Endothelial cell of umbilical vein (primary cell): ENCODE results near the gene MMRN1. TPM values are rescaled to one million over a fixed set of nuclear protein-coding genes. Genes with fewer than 3 reads are reported as not detected.

Source experiments
- BruUV-seq: library from RNA; stranded (reverse); fragments of 400-500 nt; replicated peaks from 2 replicates; lab custom pipeline; 2021; lab: Mats Ljungman, UMichigan
- CTCF ChIA-PET: fragments of 300-600, 350-600 bp; sonication (Branson Sonifier 250); formaldehyde crosslinking; loops from one replicate; lab custom pipeline; 2021; ENCODE audit warnings: antibody characterized with exemption, inconsistent platforms; lab: Charles Lee
- POLR2A ChIA-PET: fragments of 300-600, 350-600 bp; sonication (Branson Sonifier 250); formaldehyde crosslinking; loops from one replicate; lab custom pipeline; 2021; ENCODE audit warnings: antibody characterized with exemption, inconsistent platforms; lab: Charles Lee
- DNase-seq: peaks from one replicate; pipeline ENCODE4 v3.0.0-alpha.2; 2011; ENCODE audit warnings: low read depth, low spot score
- FAIRE-seq: peaks from 2 replicates; lab custom pipeline; 2011; peaks lifted over from hg19 to GRCh38; lab: Jason Lieb, UNC
- H2AFZ ChIP-seq: 2 replicates; pipeline ENCODE4 v1.6.0; 2012; ENCODE audit warnings: low read depth, low read length, control low read depth, inconsistent platforms
- H3K27ac ChIP-seq: 2 replicates; pipeline ENCODE4 v1.5.1; 2011; ENCODE audit warnings: low read depth, mild to moderate bottlenecking, control low read depth, low read length, moderate library complexity; ENCODE audit not compliant: insufficient read depth
- H3K27me3 ChIP-seq, 2 experiments: 2 replicates each; pipeline versions ENCODE4 v1.6.0 to v1.6.1; 2011; ENCODE audit warnings: low read length in 2 of 2, mixed read lengths in 1 of 2; ENCODE audit not compliant: control insufficient read depth in 2 of 2, insufficient read depth in 2 of 2
- H3K36me3 ChIP-seq, 2 experiments: 2 replicates in 1 of 2; 3 replicates in 1 of 2; pipeline ENCODE4 v1.5.1; 2011; ENCODE audit warnings: low read length in 2 of 2, mild to moderate bottlenecking in 1 of 2, moderate library complexity in 1 of 2; ENCODE audit not compliant: control insufficient read depth in 2 of 2, insufficient read depth in 2 of 2; ENCODE audit errors: extremely low read depth in 1 of 2
- H3K4me1 ChIP-seq: 3 replicates; pipeline ENCODE4 v1.5.1; 2011; ENCODE audit warnings: mild to moderate bottlenecking, low read length; ENCODE audit not compliant: control insufficient read depth, insufficient read depth; ENCODE audit errors: extremely low read depth
- H3K4me2 ChIP-seq: 2 replicates; pipeline ENCODE4 v1.6.1; 2011; ENCODE audit warnings: low read length, control low read depth, mixed read lengths; ENCODE audit not compliant: insufficient read depth
- H3K4me3 ChIP-seq, 3 experiments: fragments of 200-600 bp in 1 of 3; sonication (generic), shearing (Covaris generic) in 1 of 3; replicated peaks in 1 of 3; 2 replicates each; pipeline ENCODE4 v1.5.1; 2011 to 2016; ENCODE audit warnings: control low read depth in 3 of 3, low read length in 3 of 3, mild to moderate bottlenecking in 2 of 3, inconsistent platforms in 1 of 3, low read depth in 1 of 3, moderate library complexity in 1 of 3; ENCODE audit not compliant: insufficient read depth in 1 of 3
- H3K79me2 ChIP-seq: 2 replicates; pipeline ENCODE4 v1.6.0; 2012; ENCODE audit warnings: low read length, inconsistent platforms; ENCODE audit not compliant: control insufficient read depth, insufficient read depth
- H3K9ac ChIP-seq: replicated peaks from 2 replicates; pipeline ENCODE3; 2011; ENCODE audit warnings: low read length, control low read depth; ENCODE audit not compliant: insufficient read depth; ENCODE audit errors: extremely low read depth
- H3K9me1 ChIP-seq: replicated peaks from 3 replicates; pipeline ENCODE4 v1.6.0; 2011; ENCODE audit warnings: mild to moderate bottlenecking, low read length; ENCODE audit not compliant: control insufficient read depth, insufficient read depth; ENCODE audit errors: extremely low read depth
- H3K9me3 ChIP-seq: replicated peaks from 2 replicates; pipeline ENCODE4 v1.5.1; 2012; ENCODE audit warnings: low read length, inconsistent platforms; ENCODE audit not compliant: control insufficient read depth, insufficient read depth
- H4K20me1 ChIP-seq: replicated peaks from 2 replicates; pipeline ENCODE3; 2011; ENCODE audit warnings: mild to moderate bottlenecking, low read length; ENCODE audit not compliant: control insufficient read depth, insufficient read depth; ENCODE audit errors: extremely low read depth
- CTCF ChIP-seq, 2 donors: IDR thresholded peaks; 1 replicate in 1 of 2; 2 replicates in 1 of 2; pipeline ENCODE4 v1.5.1; 2011; ENCODE audit warnings: low read length in 2 of 2, mild to moderate bottlenecking in 2 of 2, moderate library complexity in 2 of 2, control low read depth in 1 of 2, inconsistent platforms in 1 of 2, low read depth in 1 of 2; ENCODE audit not compliant: insufficient read depth in 1 of 2; ENCODE audit errors: extremely low read depth in 1 of 2
- EZH2 ChIP-seq: IDR thresholded peaks from 2 replicates; pipeline ENCODE4 v1.6.1; 2012; ENCODE audit warnings: borderline replicate concordance, low read depth, mild to moderate bottlenecking, moderate library complexity, low read length, inconsistent platforms; ENCODE audit not compliant: severe bottlenecking
- FOS ChIP-seq: IDR thresholded peaks from 2 replicates; pipeline ENCODE4 v1.6.1; 2011; ENCODE audit warnings: mild to moderate bottlenecking, low read length, moderate library complexity, borderline replicate concordance; ENCODE audit not compliant: insufficient read depth
- GATA2 ChIP-seq: IDR thresholded peaks from 2 replicates; pipeline ENCODE4 v1.7.0; 2011; ENCODE audit warnings: low read depth, mild to moderate bottlenecking, moderate library complexity, mixed read lengths, low read length; ENCODE audit not compliant: insufficient read length, insufficient read depth
- JUN ChIP-seq: IDR thresholded peaks from 2 replicates; pipeline ENCODE4 v1.6.1; 2011; ENCODE audit warnings: borderline replicate concordance, low read depth; ENCODE audit not compliant: insufficient read length, insufficient read depth
- MAX ChIP-seq: IDR thresholded peaks from 2 replicates; pipeline ENCODE4 v1.6.1; 2011; ENCODE audit not compliant: insufficient read depth, insufficient read length
- MYC ChIP-seq: IDR thresholded peaks from one replicate; pipeline ENCODE4 v1.6.1; 2011; ENCODE audit warnings: mild to moderate bottlenecking, low read depth, low read length
- POLR2A ChIP-seq: IDR thresholded peaks from 2 replicates; pipeline ENCODE4 v1.6.1; 2012; ENCODE audit warnings: low read depth, mild to moderate bottlenecking, control low read depth, low read length
- POLR2AphosphoS5 ChIP-seq: IDR thresholded peaks from 2 replicates; pipeline ENCODE4 v1.6.1; 2012; ENCODE audit warnings: low read depth, mild to moderate bottlenecking, control low read depth, low read length, moderate library complexity; ENCODE audit not compliant: insufficient read depth
- dilution Hi-C: fragments of 300-500 bp; cut with MboI; formaldehyde crosslinking; loops from one replicate; pipeline ENCODE4 v1.15.0; 2019; ENCODE audit warnings: low sequenced_read_pairs; ENCODE audit not compliant: extremely low pct_ligation_motif_present
- intact Hi-C: fragments of 100-400 bp; cut with micrococcal nuclease; formaldehyde crosslinking; loops from one replicate; pipeline ENCODE4 v1.10.0; 2022
- polyA plus RNA-seq, 4 experiments: library from polyadenylated mRNA; depleted of rRNA in 3 of 4; stranded (reverse) in 3 of 4; unstranded in 1 of 4; fragments of >200 nt; gene quantifications; 2 replicates each; pipeline versions ENCODE4 v1.2.1 to v1.2.3, GENCODE V29; 2011 to 2012; ENCODE audit warnings: missing spikeins in 1 of 4
- total RNA-seq: library from RNA; stranded (reverse); gene quantifications from 2 replicates; pipeline ENCODE4 v1.2.3, GENCODE V29; 2021

The MMRN1 gene
- total and polyA plus RNA-seq, 2 donors (not counting 3 experiments of a cell fraction or from before 2014, with no cell fraction given) = 143 to 414 TPM

- DNase-seq (peak; percentile 5), FAIRE-seq (no peak)
- Histone ChIP-seq H2AFZ (no peak overlapping the region), H3K9me1 (no peaks in the 10 kb centered on the region), H3K9me3 (no peaks in the 10 kb centered on the region), H3K27ac (no peak overlapping the region), H3K4me3 (no peak overlapping the region), H4K20me1 (no peaks in the 10 kb centered on the region), H3K4me2 (no peak overlapping the region), H3K27me3 (peaks cover 3 to 10% of the 10 kb centered on the region in 2 experiments), H3K79me2 (no peaks in the 10 kb centered on the region), H3K36me3 (no peaks in the 10 kb centered on the region), H3K9ac (no peak overlapping the region), H3K4me1 (no peaks in the 10 kb centered on the region)
- dilution Hi-C loops (no loop called here), intact Hi-C loops (no loop called here)
- no TSS peak for BruUV-seq
- POLR2A ChIA-PET = no interaction called here
- TF ChIP-seq POLR2A (no peak), MYC (no peak), POLR2AphosphoS5 (no peak), GATA2 (no peak), CTCF (IDR thresholded peaks at IDR 0.05; ENCODE audit: extremely low read depth in 1 of 2, insufficient read depth in 1 of 2, low read depth in 1 of 2, low read length in 2 of 2) (no peak), FOS (no peak), MAX (no peak), JUN (no peak), EZH2 (no peak)
- CTCF ChIA-PET = interaction anchor here (1.0 kb wide), 2 partner anchors 18 to 559 kb away, joined by 3 to 4 read pairs; no protein-coding TSS in a partner anchor
These were observed 103.9 kb downstream of the MMRN1 start for GRCh38 chr4:89998469-89999011.
